ENCODE results near the gene F8. TPM values are rescaled to one million over a fixed set of nuclear protein-coding genes. Genes with fewer than 3 reads are reported as not detected.
"Not testable (repeated sequence)": the region's sequence is repeated elsewhere in the genome, so short reads cannot be mapped to it uniquely, and the experiment has no call there.

F8 gene
- total RNA-seq, 1 experiment from 2014 or later: 15.2 TPM

GRCh38 chrX:154961947-154962346, 60.6 kb downstream of the F8 start:
- Histone ChIP-seq H2AFZ (no peak overlapping the region), H3K4me3 (no peak overlapping the region), H3F3A (ENCODE audit: insufficient read depth, low read depth) (no peaks in the 10 kb centered on the region), H3K36me3 (ENCODE audit: low read depth) (no peaks in the 10 kb centered on the region), H4K20me1 (ENCODE audit: insufficient read depth) (no peaks in the 10 kb centered on the region), H3K9me3 (ENCODE audit: insufficient read depth, low read depth) (no peaks in the 10 kb centered on the region), H3K27me3 (ENCODE audit: insufficient read depth, low read depth) (no peaks in the 10 kb centered on the region), H3K4me2 (no peak overlapping the region), H3K27ac (no peak overlapping the region), H3K79me2 (ENCODE audit: low read depth) (no peaks in the 10 kb centered on the region), H3K9me2 (ENCODE audit: insufficient read depth) (no peaks in the 10 kb centered on the region), H3K4me1 (replicated peaks; ENCODE audit: insufficient read depth) (no peaks in the 10 kb centered on the region)
- DNase-seq: no peak
- ChIA-PET CTCF (no interaction called here), POLR2A (ENCODE audit: unreplicated experiment) (no interaction called here)
- no TSS peak for BruUV-seq (replicated peaks)
- intact Hi-C loops (cut with micrococcal nuclease; ENCODE audit: unreplicated experiment): no loop called here
- TF ChIP-seq CTCF (conservative IDR thresholded peaks at IDR 0.05): no peak
- no peak for TF ChIP-seq EZH2 (IDR thresholded peaks at IDR 0.05; ENCODE audit: low read depth)

GRCh38 chrX:154955799-154956198, 66.7 kb downstream of the F8 start:
- H3K36me3 ChIP-seq (ENCODE audit: low read depth); H3K4me3 ChIP-seq; H3K9me2 ChIP-seq (ENCODE audit: insufficient read depth); H3K4me2 ChIP-seq; BruUV-seq (replicated peaks); CTCF ChIA-PET; H3K27ac ChIP-seq; H3K9me3 ChIP-seq (ENCODE audit: insufficient read depth, low read depth); intact Hi-C loops (cut with micrococcal nuclease; ENCODE audit: unreplicated experiment); H4K20me1 ChIP-seq (ENCODE audit: insufficient read depth); H3K79me2 ChIP-seq (ENCODE audit: low read depth); H3K4me1 ChIP-seq (replicated peaks; ENCODE audit: insufficient read depth); H2AFZ ChIP-seq; DNase-seq; H3K27me3 ChIP-seq (ENCODE audit: insufficient read depth, low read depth); H3F3A ChIP-seq (ENCODE audit: insufficient read depth, low read depth): not testable (repeated sequence)
- POLR2A ChIA-PET (ENCODE audit: unreplicated experiment): interaction anchor here (0.7 kb wide), 1 partner anchor 35 kb away, joined by 16 read pairs; no protein-coding TSS in a partner anchor

DNA sequence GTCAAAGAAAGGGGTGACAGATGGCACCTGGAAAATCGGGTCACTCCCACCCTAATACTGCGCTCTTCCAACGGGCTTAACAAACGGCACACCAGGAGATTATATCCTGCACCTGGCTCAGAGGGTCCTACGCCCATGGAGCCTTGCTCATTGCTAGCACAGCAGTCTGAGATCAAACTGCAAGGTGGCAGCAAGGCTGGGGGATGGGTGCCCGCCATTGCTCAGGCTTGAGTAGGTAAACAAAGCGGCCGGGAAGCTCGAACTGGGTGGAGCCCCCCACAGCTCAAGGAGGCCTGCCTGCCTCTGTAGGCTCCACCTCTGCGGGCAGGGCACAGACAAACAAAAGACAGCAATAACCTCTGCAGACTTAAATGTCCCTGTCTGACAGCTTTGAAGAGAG, 83.3 kb downstream of the F8 start:
- H3K9me2 ChIP-seq (ENCODE audit: insufficient read depth); H3K36me3 ChIP-seq (ENCODE audit: low read depth); intact Hi-C loops (cut with micrococcal nuclease; ENCODE audit: unreplicated experiment); H3K4me2 ChIP-seq; CTCF ChIA-PET; DNase-seq; H3K27me3 ChIP-seq (ENCODE audit: insufficient read depth, low read depth); H3K27ac ChIP-seq; BruUV-seq (replicated peaks); H3K4me1 ChIP-seq (replicated peaks; ENCODE audit: insufficient read depth); H3K9me3 ChIP-seq (ENCODE audit: insufficient read depth, low read depth); H2AFZ ChIP-seq; POLR2A ChIA-PET (ENCODE audit: unreplicated experiment); H4K20me1 ChIP-seq (ENCODE audit: insufficient read depth); H3K79me2 ChIP-seq (ENCODE audit: low read depth); H3F3A ChIP-seq (ENCODE audit: insufficient read depth, low read depth); H3K4me3 ChIP-seq: not testable (repeated sequence)

GRCh38 chrX:154924771-154925170, 97.8 kb downstream of the F8 start:
- H4K20me1 ChIP-seq (ENCODE audit: insufficient read depth); H3K36me3 ChIP-seq (ENCODE audit: low read depth); H3K79me2 ChIP-seq (ENCODE audit: low read depth); H3F3A ChIP-seq (ENCODE audit: insufficient read depth, low read depth); H3K4me3 ChIP-seq; intact Hi-C loops (cut with micrococcal nuclease; ENCODE audit: unreplicated experiment); POLR2A ChIA-PET (ENCODE audit: unreplicated experiment); H3K4me2 ChIP-seq; BruUV-seq (replicated peaks); DNase-seq; H3K4me1 ChIP-seq (replicated peaks; ENCODE audit: insufficient read depth); CTCF ChIA-PET; H2AFZ ChIP-seq; H3K9me2 ChIP-seq (ENCODE audit: insufficient read depth); H3K27ac ChIP-seq; H3K9me3 ChIP-seq (ENCODE audit: insufficient read depth, low read depth): not testable (repeated sequence)
- H3K27me3 ChIP-seq (ENCODE audit: insufficient read depth, low read depth): peaks cover 17% of the 10 kb centered on the region
